Tibial artery (tissue), 4 donors: ENCODE data around the gene EIF2B5.
A peak's percentile ranks its signal among the peaks of the same experiment; 100 is the strongest.

Experiments
- DNase-seq, 2 donors: peaks; one replicate each; pipeline ENCODE4 v3.0.0-alpha.2; 2019
- H3K27ac ChIP-seq, 2 donors: fragments of 200-600 bp; sonication (generic) in 1 of 2; 1 replicate in 1 of 2; 2 replicates in 1 of 2; pipeline ENCODE4 v1.5.1; 2018 to 2019; ENCODE audit warnings: mild to moderate bottlenecking in 1 of 2
- H3K27me3 ChIP-seq, 2 donors: fragments of 200-600 bp; sonication (generic) in 1 of 2; one replicate each; pipeline versions ENCODE4 v1.5.1 to v1.6.0; 2016 to 2019
- H3K36me3 ChIP-seq, 3 donors: fragments of 200-600 bp; sonication (generic) in 2 of 3; one replicate each; pipeline ENCODE4 v1.5.1; 2016 to 2019; ENCODE audit warnings: mild to moderate bottlenecking in 2 of 3
- H3K4me1 ChIP-seq, 4 donors: fragments of 200-600 bp; sonication (generic) in 2 of 4; 1 replicate in 3 of 4; 2 replicates in 1 of 4; pipeline ENCODE4 v1.5.1; 2016 to 2019
- H3K4me3 ChIP-seq, 2 donors: fragments of 200-600 bp; sonication (generic) in 1 of 2; 1 replicate in 1 of 2; 2 replicates in 1 of 2; pipeline ENCODE4 v1.5.1; 2018 to 2019; ENCODE audit warnings: mild to moderate bottlenecking in 2 of 2
- H3K9me3 ChIP-seq, 3 donors: fragments of 200-600 bp; sonication (generic) in 1 of 3; one replicate each; pipeline ENCODE4 v1.5.1; 2016 to 2019
- intact Hi-C: fragments of 100-400 bp; cut with DNase I; formaldehyde crosslinking; loops from one replicate; pipeline ENCODE4 v1.15.0; 2023; ENCODE audit warnings: low total_unique reads
- TF ChIP-seq, protein P1 (sequence below), 2 experiments: fragments of 200-600 bp in 1 of 2; fragments of 450-650 bp in 1 of 2; IDR thresholded peaks; one replicate each; pipeline ENCODE4 v1.5.1; 2017 to 2019; ENCODE audit warnings: antibody characterized with exemption in 2 of 2, mild to moderate bottlenecking in 1 of 2, moderate library complexity in 1 of 2

Gene EIF2B5

DNA sequence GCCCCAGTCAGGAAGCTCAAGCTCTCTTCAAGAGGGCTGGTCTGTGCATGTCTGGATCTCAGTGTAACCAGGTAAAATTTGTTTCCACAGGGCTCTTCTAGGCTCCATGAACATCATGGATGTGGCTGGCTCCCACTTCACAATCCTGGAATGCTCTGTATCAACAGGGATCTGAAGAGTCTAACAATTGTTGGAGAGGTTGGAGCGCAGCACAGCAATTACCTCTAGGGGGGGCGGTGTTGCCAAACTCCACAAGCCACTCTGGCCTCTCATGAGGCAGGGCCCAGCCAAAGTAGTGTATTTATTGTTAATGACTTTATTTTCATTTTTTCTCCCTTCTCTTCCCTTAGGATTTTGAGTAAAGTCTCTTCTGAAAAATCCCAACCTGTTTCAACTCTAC, 6.1 kb upstream of the EIF2B5 start:
- intact Hi-C loops, result no loop called here
- TF ChIP-seq, protein P1, sequence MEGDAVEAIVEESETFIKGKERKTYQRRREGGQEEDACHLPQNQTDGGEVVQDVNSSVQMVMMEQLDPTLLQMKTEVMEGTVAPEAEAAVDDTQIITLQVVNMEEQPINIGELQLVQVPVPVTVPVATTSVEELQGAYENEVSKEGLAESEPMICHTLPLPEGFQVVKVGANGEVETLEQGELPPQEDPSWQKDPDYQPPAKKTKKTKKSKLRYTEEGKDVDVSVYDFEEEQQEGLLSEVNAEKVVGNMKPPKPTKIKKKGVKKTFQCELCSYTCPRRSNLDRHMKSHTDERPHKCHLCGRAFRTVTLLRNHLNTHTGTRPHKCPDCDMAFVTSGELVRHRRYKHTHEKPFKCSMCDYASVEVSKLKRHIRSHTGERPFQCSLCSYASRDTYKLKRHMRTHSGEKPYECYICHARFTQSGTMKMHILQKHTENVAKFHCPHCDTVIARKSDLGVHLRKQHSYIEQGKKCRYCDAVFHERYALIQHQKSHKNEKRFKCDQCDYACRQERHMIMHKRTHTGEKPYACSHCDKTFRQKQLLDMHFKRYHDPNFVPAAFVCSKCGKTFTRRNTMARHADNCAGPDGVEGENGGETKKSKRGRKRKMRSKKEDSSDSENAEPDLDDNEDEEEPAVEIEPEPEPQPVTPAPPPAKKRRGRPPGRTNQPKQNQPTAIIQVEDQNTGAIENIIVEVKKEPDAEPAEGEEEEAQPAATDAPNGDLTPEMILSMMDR (IDR thresholded peaks at IDR 0.05), result no peak
- Histone ChIP-seq H3K27ac (no peak overlapping the region), H3K4me3 (no peak overlapping the region), H3K36me3 (no peaks in the 10 kb centered on the region), H3K9me3 (no peaks in the 10 kb centered on the region), H3K27me3 (no peaks in the 10 kb centered on the region), H3K4me1 (peaks cover 0 to 5% (median 0%) of the 10 kb centered on the region in 4 donors)
- no peak for DNase-seq

DNA sequence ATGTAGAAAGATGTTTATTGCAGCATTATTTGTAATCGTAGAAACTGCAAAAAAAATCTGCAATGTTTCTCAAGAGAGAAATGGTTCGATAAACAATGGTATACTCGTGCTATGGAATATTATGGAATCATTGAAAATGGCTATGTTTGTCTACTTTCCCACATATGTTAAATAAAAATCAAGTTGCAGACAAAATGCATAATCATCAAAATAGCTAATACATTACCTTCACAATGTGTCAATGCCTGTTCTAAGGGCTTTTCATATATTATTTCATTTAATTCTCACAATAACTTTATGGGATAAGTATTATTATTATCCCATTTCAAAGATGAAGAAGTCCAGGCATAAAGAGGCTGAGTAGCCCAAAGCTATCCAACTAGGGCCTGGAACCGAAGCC, 2.2 kb upstream of the EIF2B5 start:
- H3K27ac ChIP-seq, result no peak overlapping the region
- intact Hi-C loops, result no loop called here
- no peak overlapping the region for H3K4me3 ChIP-seq
- H3K27me3 ChIP-seq, result no peaks in the 10 kb centered on the region
- peaks cover 0 to 6% (median 4%) of the 10 kb centered on the region in 3 donors for H3K36me3 ChIP-seq
- no peaks in the 10 kb centered on the region for H3K9me3 ChIP-seq
- no peak for DNase-seq
- TF ChIP-seq, protein P1 (IDR thresholded peaks at IDR 0.05), result no peak
- H3K4me1 ChIP-seq, result peaks cover 0 to 25% (median 11%) of the 10 kb centered on the region in 4 donors

DNA sequence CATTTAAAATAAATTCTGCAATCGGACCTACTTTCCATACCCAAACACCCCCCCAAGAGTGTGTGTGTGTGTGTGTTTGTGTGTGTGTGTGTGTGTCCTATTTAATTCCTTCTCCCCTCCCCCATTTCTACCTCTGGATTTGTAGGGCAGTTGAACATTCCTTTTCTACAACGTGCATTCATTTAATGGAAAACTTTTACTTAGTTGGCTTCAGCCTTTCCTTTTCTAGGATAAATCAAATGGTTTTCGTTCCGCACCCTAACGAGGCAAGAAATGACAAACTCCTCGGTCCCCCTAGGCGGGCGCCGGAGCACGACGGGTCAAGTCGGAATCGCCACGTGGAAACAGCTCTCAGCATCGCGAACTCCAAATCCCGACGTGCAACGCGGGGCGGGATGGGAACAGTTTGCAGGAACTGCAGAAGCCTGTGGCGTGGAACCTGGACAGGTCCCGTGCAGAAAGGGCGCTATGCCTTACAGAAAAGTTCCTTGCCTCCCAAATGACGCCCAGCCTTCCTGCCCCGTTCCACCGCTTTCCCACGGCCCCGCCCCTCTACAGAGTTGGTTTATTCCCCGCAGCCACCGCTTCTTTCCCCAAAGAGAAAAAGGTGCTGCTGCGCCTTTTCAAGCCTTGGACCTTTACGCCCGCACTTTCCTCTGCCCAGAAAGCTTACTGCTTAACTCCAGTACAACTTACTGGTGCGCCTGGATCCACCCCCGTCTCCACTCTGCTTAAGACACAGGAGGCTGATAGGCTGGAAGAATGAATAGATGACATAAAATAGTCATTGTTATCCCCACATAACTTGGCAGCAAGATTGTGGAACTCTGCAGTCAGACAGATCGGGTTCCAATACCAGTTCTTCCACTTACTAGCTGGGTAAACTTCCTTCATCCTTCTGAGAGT, 1.1 kb upstream of the EIF2B5 start:
- peaks cover 0 to 18% (median 12%) of the 10 kb centered on the region in 3 donors for H3K36me3 ChIP-seq
- peak; percentile 90 to 92 for DNase-seq
- H3K4me3 ChIP-seq, result peak overlapping the region; percentile 74 to 93
- H3K27ac ChIP-seq, result peak overlapping the region; percentile 86 to 95
- TF ChIP-seq, protein P1 (IDR thresholded peaks at IDR 0.05), result no peak
- intact Hi-C loops, result loop anchor here (2.0 kb wide), 1 partner anchor 23 kb away; no protein-coding TSS in a partner anchor
- peaks cover 0 to 25% (median 11%) of the 10 kb centered on the region in 4 donors for H3K4me1 ChIP-seq
- no peaks in the 10 kb centered on the region for H3K9me3 ChIP-seq
- H3K27me3 ChIP-seq, result no peaks in the 10 kb centered on the region

DNA sequence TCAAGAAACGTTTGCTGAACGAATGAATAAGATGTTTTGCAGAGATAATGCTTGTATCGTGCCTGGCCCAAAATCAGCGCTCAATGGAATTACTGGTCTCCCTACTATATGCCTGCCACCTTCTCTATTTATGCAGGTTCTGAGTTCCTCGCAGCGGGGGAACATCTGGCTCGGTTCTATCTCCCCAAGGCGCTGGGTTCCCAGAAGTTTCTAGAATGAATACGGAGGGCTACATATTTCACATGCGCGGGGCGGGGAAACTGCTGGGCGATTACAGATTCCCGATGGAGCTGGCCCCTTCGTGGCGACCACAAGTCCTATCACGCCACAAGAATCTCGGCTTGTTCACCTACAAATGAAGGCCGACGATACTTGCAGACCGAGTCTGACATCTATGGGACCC, 411 bp upstream of the EIF2B5 start:
- peak overlapping the region; percentile 86 to 95 for H3K27ac ChIP-seq
- H3K4me1 ChIP-seq, result peaks cover 0 to 25% (median 11%) of the 10 kb centered on the region in 4 donors
- intact Hi-C loops, result loop anchor here (2.0 to 5.0 kb wide), 4 partner anchors 22 to 163 kb away; partner anchors contain the start of genes ABCC5 and PSMD2
- peaks cover under 1 to 24% (median 18%) of the 10 kb centered on the region in 3 donors for H3K36me3 ChIP-seq
- no peaks in the 10 kb centered on the region for H3K9me3 ChIP-seq
- peak overlapping the region; percentile 74 to 93 for H3K4me3 ChIP-seq
- no peaks in the 10 kb centered on the region for H3K27me3 ChIP-seq
- TF ChIP-seq, protein P1 (IDR thresholded peaks at IDR 0.05), result no peak
- peak in 1 of 2 donors; percentile 68 for DNase-seq

DNA sequence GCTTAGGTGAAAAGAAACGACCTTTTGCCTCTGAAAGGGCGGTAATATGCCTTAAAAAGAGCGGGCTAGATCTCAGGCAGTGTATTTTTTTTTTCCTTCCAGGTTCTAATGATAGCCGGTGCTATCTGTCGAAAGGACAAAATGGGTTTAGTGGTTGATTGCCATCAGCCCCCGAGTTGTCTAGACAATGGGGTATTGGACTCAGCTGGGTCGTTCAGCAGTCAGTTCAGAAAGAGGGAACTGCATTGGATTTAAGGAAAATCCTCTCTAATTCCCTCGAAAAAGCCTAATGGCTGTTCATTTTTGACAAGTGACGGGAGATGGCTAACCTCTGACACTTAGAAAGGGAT, 728 bp downstream of the EIF2B5 start:
- H3K27me3 ChIP-seq, result no peaks in the 10 kb centered on the region
- intact Hi-C loops, result loop anchor here (2.0 to 5.0 kb wide), 4 partner anchors 21 to 161 kb away; partner anchors contain the start of genes ABCC5 and PSMD2
- H3K27ac ChIP-seq, result peak overlapping the region; percentile 86 to 95
- H3K4me1 ChIP-seq, result peaks cover 0 to 25% (median 11%) of the 10 kb centered on the region in 4 donors
- TF ChIP-seq, protein P1 (IDR thresholded peaks at IDR 0.05), result no peak
- no peak for DNase-seq
- peak overlapping the region; percentile 74 to 93 for H3K4me3 ChIP-seq
- peaks cover 12 to 36% (median 30%) of the 10 kb centered on the region in 3 donors for H3K36me3 ChIP-seq
- no peaks in the 10 kb centered on the region for H3K9me3 ChIP-seq
